ENCODE measurements around the gene UBTD1.

DNA sequence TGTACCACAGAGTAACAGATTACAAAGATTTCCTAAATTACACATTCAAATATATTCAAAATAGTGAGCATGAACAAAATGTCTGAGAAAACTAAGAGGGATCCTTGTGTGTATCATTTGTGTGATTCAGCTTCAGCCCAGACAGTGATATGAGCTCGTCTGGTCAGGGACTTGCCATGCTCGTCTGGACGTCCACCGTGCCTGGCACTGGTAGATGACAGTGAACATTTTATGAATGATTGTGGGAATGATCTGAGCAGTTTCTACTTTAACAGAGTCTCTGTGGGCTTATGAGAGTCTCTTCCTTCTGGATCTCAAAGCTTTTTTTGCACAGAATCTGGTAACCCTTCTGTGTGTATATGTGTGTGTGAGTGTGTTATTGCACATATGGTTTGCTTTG is 39.7 kb downstream of the UBTD1 start:
- TF ChIP-seq POLR2A (IDR thresholded peaks at IDR 0.05) (no peak), POLR2AphosphoS5 (IDR thresholded peaks at IDR 0.05) (no peak)
- TF ChIP-seq, protein P1, sequence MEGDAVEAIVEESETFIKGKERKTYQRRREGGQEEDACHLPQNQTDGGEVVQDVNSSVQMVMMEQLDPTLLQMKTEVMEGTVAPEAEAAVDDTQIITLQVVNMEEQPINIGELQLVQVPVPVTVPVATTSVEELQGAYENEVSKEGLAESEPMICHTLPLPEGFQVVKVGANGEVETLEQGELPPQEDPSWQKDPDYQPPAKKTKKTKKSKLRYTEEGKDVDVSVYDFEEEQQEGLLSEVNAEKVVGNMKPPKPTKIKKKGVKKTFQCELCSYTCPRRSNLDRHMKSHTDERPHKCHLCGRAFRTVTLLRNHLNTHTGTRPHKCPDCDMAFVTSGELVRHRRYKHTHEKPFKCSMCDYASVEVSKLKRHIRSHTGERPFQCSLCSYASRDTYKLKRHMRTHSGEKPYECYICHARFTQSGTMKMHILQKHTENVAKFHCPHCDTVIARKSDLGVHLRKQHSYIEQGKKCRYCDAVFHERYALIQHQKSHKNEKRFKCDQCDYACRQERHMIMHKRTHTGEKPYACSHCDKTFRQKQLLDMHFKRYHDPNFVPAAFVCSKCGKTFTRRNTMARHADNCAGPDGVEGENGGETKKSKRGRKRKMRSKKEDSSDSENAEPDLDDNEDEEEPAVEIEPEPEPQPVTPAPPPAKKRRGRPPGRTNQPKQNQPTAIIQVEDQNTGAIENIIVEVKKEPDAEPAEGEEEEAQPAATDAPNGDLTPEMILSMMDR (IDR thresholded peaks at IDR 0.05): no peak
